Measurements from ENCODE around the gene CACFD1. TPM values are rescaled to one million over a fixed set of nuclear protein-coding genes. Genes with fewer than 3 reads are reported as not detected.

The CACFD1 gene
- total RNA-seq, 2 experiments from 2014 or later = 1.3 to 1.4 TPM

DNA sequence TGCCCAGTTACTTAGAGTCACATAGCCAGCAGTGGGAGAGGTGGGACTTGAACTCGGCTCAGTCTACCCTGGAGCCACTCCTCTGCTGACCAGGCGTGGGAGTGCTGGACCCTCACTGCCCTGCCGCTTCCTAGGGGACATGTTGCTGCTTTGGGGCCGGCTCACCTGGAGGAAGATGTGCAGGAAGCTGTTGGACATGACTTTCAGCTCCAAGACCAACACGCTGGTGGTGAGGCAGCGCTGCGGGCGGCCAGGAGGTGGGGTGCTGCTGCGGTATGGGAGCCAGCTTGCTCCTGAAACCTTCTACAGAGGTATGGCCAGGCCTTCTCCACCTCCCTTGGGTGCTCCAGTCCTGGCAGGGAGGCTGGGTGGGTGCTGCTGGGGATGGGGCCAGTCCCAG is 3.4 kb upstream of the CACFD1 start:
- CTCF ChIA-PET = interaction anchor here (0.6 kb wide), 1 partner anchor 892 kb away, joined by 3 read pairs; no protein-coding TSS in a partner anchor
- H3K36me3 Mint-ChIP-seq (ENCODE audit: low read depth) = no peaks in the 10 kb centered on the region

GRCh38 chr9:133457233-133457632 is 2.5 kb upstream of the CACFD1 start:
- H3K4me1 Mint-ChIP-seq (ENCODE audit: low read depth) = peaks cover 8% of the 10 kb centered on the region
- ChIA-PET POLR2A (no interaction called here), CTCF (interaction anchor here (1.2 to 1.4 kb wide), 3 partner anchors 30 to 86 kb away, joined by 3 to 5 read pairs (median 5); partner anchors contain the start of gene REXO4)
- intact Hi-C loops (cut with micrococcal nuclease) = no loop called here
- no peak overlapping the region for H3K4me3 Mint-ChIP-seq
- TF ChIP-seq CTCF (IDR thresholded peaks at IDR 0.05) = no peak
- H3K27ac Mint-ChIP-seq = no peak overlapping the region
- no peaks in the 10 kb centered on the region for H3K27me3 Mint-ChIP-seq
- H3K9me3 Mint-ChIP-seq = no peaks in the 10 kb centered on the region
- ATAC-seq (no peak), DNase-seq (no peak)
- H3K36me3 Mint-ChIP-seq (ENCODE audit: low read depth) = no peaks in the 10 kb centered on the region

More for the DNA sequence above, 3.4 kb upstream of the CACFD1 start:
- no peaks in the 10 kb centered on the region for H3K9me3 Mint-ChIP-seq
- TF ChIP-seq CTCF (IDR thresholded peaks at IDR 0.05) = no peak
- H3K27ac Mint-ChIP-seq = no peak overlapping the region
- intact Hi-C loops (cut with micrococcal nuclease) = no loop called here
- DNase-seq (no peak), ATAC-seq (no peak)
- H3K4me1 Mint-ChIP-seq (ENCODE audit: low read depth) = peaks cover 8% of the 10 kb centered on the region
- H3K4me3 Mint-ChIP-seq = no peak overlapping the region
- POLR2A ChIA-PET = no interaction called here
- no peaks in the 10 kb centered on the region for H3K27me3 Mint-ChIP-seq

- no peak overlapping the region for H3K4me3 Mint-ChIP-seq
- CTCF ChIA-PET = interaction anchor here (1.2 to 1.4 kb wide), 3 partner anchors 29 to 86 kb away, joined by 3 to 5 read pairs (median 5); partner anchors contain the start of gene REXO4
Observed at GRCh38 chr9:133457748-133458147, 2.0 kb upstream of the CACFD1 start.

DNA sequence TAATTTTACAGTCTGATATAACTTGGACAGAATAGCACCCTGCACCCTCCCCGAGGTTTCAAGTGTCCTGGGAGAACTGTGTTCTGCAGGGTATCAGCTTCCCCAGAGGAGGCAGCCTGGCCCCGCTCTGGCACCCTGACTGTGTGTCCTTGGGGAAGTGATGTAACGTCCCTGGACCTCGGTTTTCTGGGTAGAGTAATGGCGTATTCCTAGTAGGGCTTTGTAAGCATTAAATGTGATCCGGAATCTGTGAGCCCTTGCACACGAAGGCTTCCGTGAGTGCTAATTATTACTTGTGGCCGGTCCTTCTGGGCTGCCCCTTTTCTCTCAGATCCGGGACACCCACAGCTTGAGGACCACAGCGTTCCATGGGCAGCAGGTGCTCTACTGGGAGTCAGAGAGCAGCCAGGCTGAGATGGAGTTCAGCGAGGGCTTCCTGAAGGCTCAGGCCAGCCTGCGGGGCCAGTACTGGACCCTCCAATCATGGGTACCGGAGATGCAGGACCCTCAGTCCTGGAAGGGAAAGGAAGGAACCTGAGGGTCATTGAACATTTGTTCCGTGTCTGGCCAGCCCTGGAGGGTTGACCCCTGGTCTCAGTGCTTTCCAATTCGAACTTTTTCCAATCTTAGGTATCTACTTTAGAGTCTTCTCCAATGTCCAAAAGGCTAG is 1.0 kb upstream of the CACFD1 start:
- Mint-ChIP-seq H3K4me3 (peak overlapping the region; percentile 78), H3K9me3 (no peaks in the 10 kb centered on the region), H3K27ac (no peak overlapping the region), H3K4me1 (ENCODE audit: low read depth) (peaks cover 8% of the 10 kb centered on the region), H3K36me3 (ENCODE audit: low read depth) (no peaks in the 10 kb centered on the region), H3K27me3 (no peaks in the 10 kb centered on the region)
- intact Hi-C loops (cut with micrococcal nuclease) = no loop called here
- CTCF ChIA-PET = interaction anchor here (0.8 to 2.1 kb wide), 6 partner anchors 20 to 87 kb away, joined by 3 to 12 read pairs (median 4); partner anchors contain the start of genes REXO4 and SLC2A6
- DNase-seq (no peak), ATAC-seq (no peak)
- no peak for TF ChIP-seq CTCF (IDR thresholded peaks at IDR 0.05)
- POLR2A ChIA-PET = interaction anchor here (0.7 to 1.5 kb wide), 9 partner anchors 9 to 117 kb away, joined by 3 to 5 read pairs (median 4); partner anchors contain the start of genes MED22 and RPL7A

More at GRCh38 chr9:133457748-133458147, 2.0 kb upstream of the CACFD1 start:
- POLR2A ChIA-PET = no interaction called here
- Mint-ChIP-seq H3K4me1 (ENCODE audit: low read depth) (peaks cover 8% of the 10 kb centered on the region), H3K27me3 (no peaks in the 10 kb centered on the region), H3K9me3 (no peaks in the 10 kb centered on the region), H3K36me3 (ENCODE audit: low read depth) (no peaks in the 10 kb centered on the region), H3K27ac (no peak overlapping the region)
- ATAC-seq (no peak), DNase-seq (no peak)
- intact Hi-C loops (cut with micrococcal nuclease) = no loop called here
- TF ChIP-seq CTCF (IDR thresholded peaks at IDR 0.05) = no peak

Data from activated CD8-positive, alpha-beta T cell treated with anti-CD3 and anti-CD28 coated beads for 36 hours (primary cell).